Neuron (in vitro differentiated cells): ENCODE measurements around the gene RAD51B.

Source experiments
- H2AFZ ChIP-seq: one replicate; pipeline ENCODE4 v1.6.1; 2013; ENCODE audit warnings: low read depth, mild to moderate bottlenecking, inconsistent platforms, low read length, moderate library complexity
- H3K27me3 ChIP-seq: one replicate; pipeline ENCODE4 v1.6.1; 2013; ENCODE audit warnings: low read length; ENCODE audit not compliant: insufficient read depth
- H3K36me3 ChIP-seq: one replicate; pipeline ENCODE4 v1.6.1; 2013; ENCODE audit warnings: low read length; ENCODE audit not compliant: insufficient read depth
- H3K4me1 ChIP-seq: one replicate; pipeline ENCODE4 v1.6.1; 2013; ENCODE audit warnings: low read length; ENCODE audit not compliant: insufficient read depth
- H3K4me3 ChIP-seq: 2 replicates; pipeline ENCODE4 v1.5.1; 2013; ENCODE audit warnings: mild to moderate bottlenecking, low read length, moderate library complexity
- H3K9me3 ChIP-seq: one replicate; pipeline ENCODE4 v1.6.1; 2013; ENCODE audit warnings: low read length

RAD51B gene

DNA sequence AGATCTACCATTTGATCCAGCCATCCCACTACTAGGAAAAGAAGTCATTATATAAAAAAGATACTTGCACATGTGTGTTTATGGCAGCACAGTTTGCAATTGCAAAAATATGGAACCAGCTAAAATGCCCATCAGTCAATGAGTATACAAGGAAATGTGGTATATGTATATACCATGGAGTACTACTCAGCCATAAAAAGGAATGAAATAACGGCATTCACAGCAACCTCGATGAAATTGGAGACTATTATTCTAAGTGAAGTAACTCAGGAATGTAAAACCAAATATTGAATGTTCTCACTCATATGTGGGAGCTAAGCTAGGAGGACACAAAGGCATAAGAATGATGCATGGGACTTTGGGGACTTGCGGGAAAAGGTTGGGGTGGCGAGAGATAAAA is 402.6 kb downstream of the RAD51B start:
- H3K4me1 ChIP-seq: peaks cover 4% of the 10 kb centered on the region
- H3K9me3 ChIP-seq: no peaks in the 10 kb centered on the region
- no peak overlapping the region for H3K4me3 ChIP-seq
- no peaks in the 10 kb centered on the region for H3K27me3 ChIP-seq
- no peaks in the 10 kb centered on the region for H3K36me3 ChIP-seq
- no peak overlapping the region for H2AFZ ChIP-seq

DNA sequence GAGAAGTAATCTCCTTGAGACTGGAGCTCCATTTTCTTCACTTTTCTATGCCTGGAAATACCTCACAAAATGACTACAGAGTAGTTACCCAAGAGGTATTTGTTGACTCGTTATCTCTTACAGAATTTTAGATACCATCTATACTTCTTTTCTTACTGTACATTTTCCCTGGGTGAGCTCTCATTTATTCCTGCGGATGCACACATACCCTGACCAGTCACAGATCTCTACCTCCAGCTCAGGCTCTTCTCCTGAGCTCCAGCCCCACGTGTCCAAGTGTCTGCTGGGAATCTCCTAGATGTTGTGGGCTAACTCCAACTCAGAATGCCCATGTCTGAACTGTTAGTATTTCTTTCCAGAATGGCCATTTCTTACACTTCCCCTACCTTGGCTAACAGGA is 403.1 kb downstream of the RAD51B start:
- Histone ChIP-seq H3K27me3 (no peaks in the 10 kb centered on the region), H3K36me3 (no peaks in the 10 kb centered on the region), H3K9me3 (no peaks in the 10 kb centered on the region), H3K4me1 (peaks cover 4% of the 10 kb centered on the region), H3K4me3 (no peak overlapping the region), H2AFZ (no peak overlapping the region)

DNA sequence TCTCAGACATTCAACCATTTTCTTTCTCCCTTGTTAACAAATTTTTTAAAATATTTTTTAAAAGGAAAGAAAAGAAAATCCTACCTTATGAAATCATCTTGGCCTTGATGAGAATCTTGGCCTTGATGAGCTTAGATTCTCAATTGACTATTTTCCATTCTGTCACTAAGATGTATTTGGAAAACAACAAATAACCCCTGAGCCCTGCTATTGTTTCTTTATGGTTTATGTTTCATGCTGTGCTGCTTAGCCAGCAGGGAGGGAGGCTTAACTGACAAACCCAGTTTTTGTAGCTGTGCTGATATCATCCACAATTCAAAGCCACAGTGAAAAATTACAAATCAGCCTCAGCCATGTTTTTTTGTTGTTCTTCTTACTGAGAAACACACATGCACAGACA is 404.1 kb downstream of the RAD51B start:
- peaks cover 4% of the 10 kb centered on the region for H3K4me1 ChIP-seq
- H3K36me3 ChIP-seq: no peaks in the 10 kb centered on the region
- H3K9me3 ChIP-seq: no peaks in the 10 kb centered on the region
- H3K27me3 ChIP-seq: no peaks in the 10 kb centered on the region
- H2AFZ ChIP-seq: peak overlapping the region; percentile 78
- no peak overlapping the region for H3K4me3 ChIP-seq

- Histone ChIP-seq H3K9me3 (no peaks in the 10 kb centered on the region), H3K36me3 (no peaks in the 10 kb centered on the region), H2AFZ (no peak overlapping the region), H3K27me3 (no peaks in the 10 kb centered on the region), H3K4me1 (peaks cover 4% of the 10 kb centered on the region), H3K4me3 (no peak overlapping the region)
These were observed 405.7 kb downstream of the RAD51B start for GRCh38 chr14:68225321-68225720.

- Histone ChIP-seq H2AFZ (no peak overlapping the region), H3K4me1 (peaks cover 16% of the 10 kb centered on the region), H3K36me3 (no peaks in the 10 kb centered on the region), H3K9me3 (no peaks in the 10 kb centered on the region), H3K4me3 (no peak overlapping the region), H3K27me3 (no peaks in the 10 kb centered on the region)
These were observed 406.9 kb downstream of the RAD51B start for GRCh38 chr14:68226523-68226922.

DNA sequence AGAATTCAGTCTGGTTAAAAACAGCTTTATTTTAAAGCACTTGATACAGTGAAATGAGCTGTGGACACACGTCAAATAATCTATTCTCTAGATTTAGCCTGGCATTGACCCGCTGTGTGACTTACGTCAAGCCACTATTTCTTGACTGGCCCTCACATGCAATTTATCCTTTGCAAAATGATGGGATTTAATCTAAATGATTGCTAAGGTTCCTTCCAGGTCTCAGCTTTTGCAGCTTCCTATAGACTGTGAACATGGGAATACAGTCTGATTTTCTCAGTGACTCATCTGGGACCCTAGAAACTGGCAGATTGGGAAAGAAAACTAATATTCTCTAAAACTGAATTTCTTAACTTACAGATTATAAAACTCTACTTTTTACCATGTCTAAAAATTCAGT is 409.1 kb downstream of the RAD51B start:
- Histone ChIP-seq H3K27me3 (no peaks in the 10 kb centered on the region), H2AFZ (no peak overlapping the region), H3K4me3 (no peak overlapping the region), H3K36me3 (no peaks in the 10 kb centered on the region), H3K9me3 (no peaks in the 10 kb centered on the region), H3K4me1 (peaks cover 19% of the 10 kb centered on the region)

GRCh38 chr14:68229423-68230100 is 410.0 kb downstream of the RAD51B start:
- H3K27me3 ChIP-seq: no peaks in the 10 kb centered on the region
- peaks cover 15% of the 10 kb centered on the region for H3K4me1 ChIP-seq
- no peak overlapping the region for H2AFZ ChIP-seq
- H3K9me3 ChIP-seq: no peaks in the 10 kb centered on the region
- H3K36me3 ChIP-seq: no peaks in the 10 kb centered on the region
- H3K4me3 ChIP-seq: no peak overlapping the region

GRCh38 chr14:68230202-68230949 is 410.8 kb downstream of the RAD51B start:
- no peaks in the 10 kb centered on the region for H3K9me3 ChIP-seq
- H3K4me3 ChIP-seq: no peak overlapping the region
- no peaks in the 10 kb centered on the region for H3K36me3 ChIP-seq
- H2AFZ ChIP-seq: no peak overlapping the region
- H3K4me1 ChIP-seq: peaks cover 15% of the 10 kb centered on the region
- H3K27me3 ChIP-seq: no peaks in the 10 kb centered on the region

DNA sequence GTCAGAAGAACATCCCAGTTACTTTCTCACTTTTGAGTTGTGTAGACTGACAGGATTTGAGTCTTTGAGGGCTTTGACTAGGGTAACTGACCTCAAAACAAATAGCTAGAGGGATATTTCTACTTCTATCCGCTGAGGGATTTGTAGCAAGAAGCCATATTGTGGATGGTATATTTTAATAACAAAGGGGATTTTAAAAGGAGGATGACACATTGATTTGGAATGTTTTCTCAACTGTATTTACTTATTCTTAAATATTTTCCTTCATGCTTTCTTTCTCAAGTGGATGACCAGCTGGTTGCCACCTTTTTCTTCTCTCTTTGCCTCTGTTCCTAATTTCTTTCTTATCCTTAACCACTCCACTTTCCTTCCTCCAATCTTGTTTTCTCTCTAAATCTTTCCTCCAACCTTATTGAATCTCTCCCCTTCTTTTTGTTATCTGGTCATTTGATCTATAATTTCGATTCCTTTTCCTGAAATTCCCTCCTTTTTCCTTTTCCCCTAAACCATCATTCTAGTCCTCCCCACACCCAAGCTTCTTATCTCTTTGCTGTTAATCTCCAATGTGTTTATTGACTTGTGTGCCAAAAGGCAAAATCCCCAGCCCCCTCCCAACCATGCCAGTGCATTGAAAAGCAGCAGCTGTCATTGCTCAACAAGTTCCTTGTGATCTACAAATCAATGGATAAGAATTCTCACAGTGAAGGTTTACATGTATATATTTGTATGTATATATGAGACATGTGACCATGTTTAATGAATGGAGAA is 411.6 kb downstream of the RAD51B start:
- H3K4me3 ChIP-seq: no peak overlapping the region

DNA sequence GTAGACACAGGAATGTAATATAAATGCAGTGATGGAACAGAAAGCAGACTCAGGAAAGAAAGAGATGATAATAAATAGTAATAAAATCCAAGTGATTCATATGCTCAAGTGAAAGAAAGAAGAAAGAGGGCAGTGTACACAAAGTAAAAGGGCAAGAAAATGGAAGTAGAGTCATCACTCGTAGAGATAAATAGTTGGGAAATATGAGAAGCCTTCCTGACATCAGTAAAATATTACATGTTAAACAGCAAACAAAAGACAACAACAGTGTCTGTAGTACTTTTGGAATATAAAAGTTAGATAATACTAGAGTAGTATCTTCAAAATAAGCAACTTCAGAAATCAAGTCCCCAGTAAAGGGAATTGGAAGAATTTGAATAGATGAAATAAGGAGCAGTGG is 412.3 kb downstream of the RAD51B start:
- H3K4me1 ChIP-seq: peaks cover 23% of the 10 kb centered on the region
- H2AFZ ChIP-seq: no peak overlapping the region
- no peaks in the 10 kb centered on the region for H3K36me3 ChIP-seq
- H3K27me3 ChIP-seq: no peaks in the 10 kb centered on the region
- no peak overlapping the region for H3K4me3 ChIP-seq
- H3K9me3 ChIP-seq: no peaks in the 10 kb centered on the region

More for the DNA sequence above, 411.6 kb downstream of the RAD51B start:
- Histone ChIP-seq H3K27me3 (no peaks in the 10 kb centered on the region), H2AFZ (no peak overlapping the region), H3K36me3 (no peaks in the 10 kb centered on the region), H3K4me1 (peaks cover 15% of the 10 kb centered on the region), H3K9me3 (no peaks in the 10 kb centered on the region)

DNA sequence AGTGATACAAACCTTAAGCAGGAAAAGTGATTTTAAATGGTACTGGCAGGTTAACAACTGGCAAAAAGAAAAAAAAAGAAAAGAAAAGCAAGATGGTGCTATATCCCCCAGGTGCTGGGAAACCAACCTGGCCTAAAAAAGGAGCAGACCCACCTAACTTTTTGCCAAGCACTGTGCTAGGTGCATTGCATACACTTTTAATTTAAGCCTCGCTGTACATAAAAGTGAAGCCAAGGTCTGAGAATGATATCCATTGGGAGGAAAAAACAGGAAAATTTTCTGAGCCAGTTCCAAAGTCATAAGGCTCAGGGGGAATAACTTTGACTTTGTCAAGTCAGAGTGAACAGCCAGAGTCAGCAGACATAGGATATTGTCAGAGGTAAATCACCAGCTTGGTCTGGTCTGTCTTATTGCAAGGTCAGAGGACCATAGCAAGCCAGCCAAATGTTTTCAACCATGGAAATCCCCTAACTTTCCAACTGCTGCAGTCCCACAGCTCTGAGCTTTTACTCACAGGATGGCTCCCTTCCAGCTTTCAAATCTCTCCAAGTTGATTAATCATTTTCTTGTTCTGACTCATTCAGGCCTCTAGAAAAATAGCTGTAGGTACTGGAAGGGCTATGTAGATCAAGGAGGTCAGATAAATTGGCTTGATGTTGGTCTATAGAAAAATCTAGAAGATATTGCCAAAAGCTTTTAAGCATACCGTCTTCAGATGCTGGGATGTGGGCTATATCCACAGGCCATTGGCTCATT is 412.9 kb downstream of the RAD51B start:
- Histone ChIP-seq H3K4me3 (no peak overlapping the region), H3K9me3 (no peaks in the 10 kb centered on the region), H3K36me3 (no peaks in the 10 kb centered on the region)

GRCh38 chr14:68233101-68233784 is 413.7 kb downstream of the RAD51B start:
- Histone ChIP-seq H3K36me3 (no peaks in the 10 kb centered on the region), H3K27me3 (no peaks in the 10 kb centered on the region), H3K4me1 (peaks cover 25% of the 10 kb centered on the region), H2AFZ (no peak overlapping the region), H3K9me3 (no peaks in the 10 kb centered on the region), H3K4me3 (no peak overlapping the region)

More for the DNA sequence above, 412.9 kb downstream of the RAD51B start:
- peaks cover 25% of the 10 kb centered on the region for H3K4me1 ChIP-seq
- H2AFZ ChIP-seq: no peak overlapping the region
- H3K27me3 ChIP-seq: no peaks in the 10 kb centered on the region
